Neural crest cell (in vitro differentiated cells): ENCODE results near the gene BTG3. TPM values are rescaled to one million over a fixed set of nuclear protein-coding genes. Genes with fewer than 3 reads are reported as not detected.
A peak's percentile ranks its signal among the peaks of the same experiment; 100 is the strongest.

Source experiments
- DNase-seq: peaks from one replicate; pipeline ENCODE4 v3.0.0; 2021; ENCODE audit warnings: low read depth, mixed read lengths, low spot score
- H3K27ac Mint-ChIP-seq: one replicate; pipeline ENCODE4 v1.8.0; 2021; ENCODE audit warnings: mild to moderate bottlenecking, mixed read lengths; ENCODE audit not compliant: unreplicated experiment
- H3K27me3 Mint-ChIP-seq: 2 replicates; pipeline ENCODE4 v1.8.0; 2021; ENCODE audit warnings: low read depth, mild to moderate bottlenecking, mixed read lengths
- H3K36me3 Mint-ChIP-seq: 2 replicates; pipeline ENCODE4 v1.8.0; 2021; ENCODE audit warnings: low read depth, mild to moderate bottlenecking, mixed read lengths
- H3K4me1 Mint-ChIP-seq: 2 replicates; pipeline ENCODE4 v1.8.0; 2021; ENCODE audit warnings: mixed read lengths
- H3K4me3 Mint-ChIP-seq: one replicate; pipeline ENCODE4 v1.8.0; 2021; ENCODE audit warnings: mild to moderate bottlenecking, mixed read lengths
- H3K9me3 Mint-ChIP-seq: 2 replicates; pipeline ENCODE4 v1.8.0; 2021; ENCODE audit warnings: mixed read lengths
- CTCF ChIP-seq: fragments of 200-600 bp; sonication (generic); conservative IDR thresholded peaks from 2 replicates; pipeline ENCODE4 v1.5.0; 2021; ENCODE audit warnings: antibody characterized with exemption, mild to moderate bottlenecking
- total RNA-seq: library from RNA; stranded (reverse); gene quantifications from 2 replicates; pipeline ENCODE4 v1.2.1, GENCODE V29; 2021

Gene BTG3
- total RNA-seq, 1 donor from 2014 or later: 39.4 TPM

- H3K27ac Mint-ChIP-seq: peak overlapping the region; percentile 48
- H3K4me1 Mint-ChIP-seq: peaks cover 4% of the 10 kb centered on the region
- peaks cover 3% of the 10 kb centered on the region for H3K36me3 Mint-ChIP-seq
- H3K27me3 Mint-ChIP-seq: no peaks in the 10 kb centered on the region
- no peak for TF ChIP-seq CTCF
- DNase-seq: no peak
- H3K4me3 Mint-ChIP-seq: no peak overlapping the region
- H3K9me3 Mint-ChIP-seq: no peaks in the 10 kb centered on the region
Observed at GRCh38 chr21:17548262-17548661, 64.4 kb downstream of the BTG3 start.

- Mint-ChIP-seq H3K27ac (no peak overlapping the region), H3K27me3 (no peaks in the 10 kb centered on the region), H3K36me3 (peaks cover 5% of the 10 kb centered on the region), H3K4me1 (peaks cover 14% of the 10 kb centered on the region), H3K4me3 (no peak overlapping the region), H3K9me3 (no peaks in the 10 kb centered on the region)
- TF ChIP-seq CTCF: no peak
- no peak for DNase-seq
Observed at GRCh38 chr21:17545007-17545406, 67.7 kb downstream of the BTG3 start.

Other genes with a start within 250 kb of the BTG3 start
- 32.6 and 34.8 TPM in 2 replicates for gene CXADR, start 99.9 kb downstream of the BTG3 start, total RNA-seq
- gene C21orf91, start 206.5 kb upstream of the BTG3 start, total RNA-seq: 27.3 and 27.6 TPM in 2 replicates